ENCODE results near the gene CIAO2B.

CIAO2B gene

DNA sequence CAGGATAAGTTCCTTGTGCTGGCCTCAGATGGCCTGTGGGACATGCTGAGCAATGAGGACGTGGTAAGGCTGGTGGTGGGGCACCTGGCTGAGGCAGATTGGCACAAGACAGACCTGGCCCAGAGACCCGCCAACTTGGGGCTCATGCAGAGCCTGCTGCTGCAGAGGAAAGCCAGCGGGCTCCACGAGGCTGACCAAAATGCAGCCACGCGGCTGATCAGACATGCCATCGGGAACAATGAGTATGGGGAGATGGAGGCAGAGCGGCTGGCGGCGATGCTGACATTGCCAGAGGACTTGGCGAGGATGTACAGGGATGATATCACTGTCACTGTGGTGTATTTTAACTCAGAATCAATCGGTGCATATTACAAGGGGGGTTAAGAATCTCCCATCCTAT lies 48.7 kb downstream of the CIAO2B start:
- no peak for DNase-seq

DNA sequence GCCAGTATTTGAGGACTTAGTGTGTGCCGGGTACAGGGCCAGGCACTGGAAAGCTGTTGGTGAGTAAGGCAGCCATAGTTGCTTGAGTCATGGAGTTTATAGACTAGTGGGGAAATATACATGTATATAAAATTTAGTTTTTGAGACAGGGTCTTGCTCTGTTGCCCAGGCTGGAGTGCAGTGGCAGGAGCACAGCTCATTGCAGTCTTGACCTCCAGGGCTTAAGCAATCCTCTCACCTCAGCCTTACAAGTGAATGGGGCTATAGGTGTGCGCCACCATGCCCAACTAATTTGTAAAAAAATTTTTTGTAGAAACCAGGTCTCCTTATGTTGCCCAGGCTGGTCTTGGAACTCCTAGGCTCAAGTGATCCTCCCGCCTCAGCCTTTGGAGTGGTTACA lies 51.5 kb downstream of the CIAO2B start:
- no peak for DNase-seq

All from activated naive CD4-positive, alpha-beta T cell (primary cell).